Endothelial cell of umbilical vein (primary cell): ENCODE data around the gene UBE2E2. TPM values are rescaled to one million over a fixed set of nuclear protein-coding genes. Genes with fewer than 3 reads are reported as not detected.

Experiments used
- BruUV-seq: library from RNA; stranded (reverse); fragments of 400-500 nt; replicated peaks from 2 replicates; lab custom pipeline; 2021; lab: Mats Ljungman, UMichigan
- CTCF ChIA-PET: fragments of 300-600, 350-600 bp; sonication (Branson Sonifier 250); formaldehyde crosslinking; loops from one replicate; lab custom pipeline; 2021; ENCODE audit warnings: antibody characterized with exemption, inconsistent platforms; lab: Charles Lee
- POLR2A ChIA-PET: fragments of 300-600, 350-600 bp; sonication (Branson Sonifier 250); formaldehyde crosslinking; loops from one replicate; lab custom pipeline; 2021; ENCODE audit warnings: antibody characterized with exemption, inconsistent platforms; lab: Charles Lee
- DNase-seq: peaks from one replicate; pipeline ENCODE4 v3.0.0-alpha.2; 2011; ENCODE audit warnings: low read depth, low spot score
- FAIRE-seq: peaks from 2 replicates; lab custom pipeline; 2011; peaks lifted over from hg19 to GRCh38; lab: Jason Lieb, UNC
- H2AFZ ChIP-seq: 2 replicates; pipeline ENCODE4 v1.6.0; 2012; ENCODE audit warnings: low read depth, low read length, control low read depth, inconsistent platforms
- H3K27ac ChIP-seq: 2 replicates; pipeline ENCODE4 v1.5.1; 2011; ENCODE audit warnings: low read depth, mild to moderate bottlenecking, control low read depth, low read length, moderate library complexity; ENCODE audit not compliant: insufficient read depth
- H3K27me3 ChIP-seq, 2 experiments: 2 replicates each; pipeline versions ENCODE4 v1.6.0 to v1.6.1; 2011; ENCODE audit warnings: low read length in 2 of 2, mixed read lengths in 1 of 2; ENCODE audit not compliant: control insufficient read depth in 2 of 2, insufficient read depth in 2 of 2
- H3K36me3 ChIP-seq, 2 experiments: 2 replicates in 1 of 2; 3 replicates in 1 of 2; pipeline ENCODE4 v1.5.1; 2011; ENCODE audit warnings: low read length in 2 of 2, mild to moderate bottlenecking in 1 of 2, moderate library complexity in 1 of 2; ENCODE audit not compliant: control insufficient read depth in 2 of 2, insufficient read depth in 2 of 2; ENCODE audit errors: extremely low read depth in 1 of 2
- H3K4me1 ChIP-seq: 3 replicates; pipeline ENCODE4 v1.5.1; 2011; ENCODE audit warnings: mild to moderate bottlenecking, low read length; ENCODE audit not compliant: control insufficient read depth, insufficient read depth; ENCODE audit errors: extremely low read depth
- H3K4me2 ChIP-seq: 2 replicates; pipeline ENCODE4 v1.6.1; 2011; ENCODE audit warnings: low read length, control low read depth, mixed read lengths; ENCODE audit not compliant: insufficient read depth
- H3K4me3 ChIP-seq, 3 experiments: fragments of 200-600 bp in 1 of 3; sonication (generic), shearing (Covaris generic) in 1 of 3; replicated peaks in 1 of 3; 2 replicates each; pipeline ENCODE4 v1.5.1; 2011 to 2016; ENCODE audit warnings: control low read depth in 3 of 3, low read length in 3 of 3, mild to moderate bottlenecking in 2 of 3, inconsistent platforms in 1 of 3, low read depth in 1 of 3, moderate library complexity in 1 of 3; ENCODE audit not compliant: insufficient read depth in 1 of 3
- H3K79me2 ChIP-seq: 2 replicates; pipeline ENCODE4 v1.6.0; 2012; ENCODE audit warnings: low read length, inconsistent platforms; ENCODE audit not compliant: control insufficient read depth, insufficient read depth
- H3K9ac ChIP-seq: replicated peaks from 2 replicates; pipeline ENCODE3; 2011; ENCODE audit warnings: low read length, control low read depth; ENCODE audit not compliant: insufficient read depth; ENCODE audit errors: extremely low read depth
- H3K9me1 ChIP-seq: replicated peaks from 3 replicates; pipeline ENCODE4 v1.6.0; 2011; ENCODE audit warnings: mild to moderate bottlenecking, low read length; ENCODE audit not compliant: control insufficient read depth, insufficient read depth; ENCODE audit errors: extremely low read depth
- H3K9me3 ChIP-seq: replicated peaks from 2 replicates; pipeline ENCODE4 v1.5.1; 2012; ENCODE audit warnings: low read length, inconsistent platforms; ENCODE audit not compliant: control insufficient read depth, insufficient read depth
- H4K20me1 ChIP-seq: replicated peaks from 2 replicates; pipeline ENCODE3; 2011; ENCODE audit warnings: mild to moderate bottlenecking, low read length; ENCODE audit not compliant: control insufficient read depth, insufficient read depth; ENCODE audit errors: extremely low read depth
- CTCF ChIP-seq, 2 donors: IDR thresholded peaks; 1 replicate in 1 of 2; 2 replicates in 1 of 2; pipeline ENCODE4 v1.5.1; 2011; ENCODE audit warnings: low read length in 2 of 2, mild to moderate bottlenecking in 2 of 2, moderate library complexity in 2 of 2, control low read depth in 1 of 2, inconsistent platforms in 1 of 2, low read depth in 1 of 2; ENCODE audit not compliant: insufficient read depth in 1 of 2; ENCODE audit errors: extremely low read depth in 1 of 2
- EZH2 ChIP-seq: IDR thresholded peaks from 2 replicates; pipeline ENCODE4 v1.6.1; 2012; ENCODE audit warnings: borderline replicate concordance, low read depth, mild to moderate bottlenecking, moderate library complexity, low read length, inconsistent platforms; ENCODE audit not compliant: severe bottlenecking
- FOS ChIP-seq: IDR thresholded peaks from 2 replicates; pipeline ENCODE4 v1.6.1; 2011; ENCODE audit warnings: mild to moderate bottlenecking, low read length, moderate library complexity, borderline replicate concordance; ENCODE audit not compliant: insufficient read depth
- GATA2 ChIP-seq: IDR thresholded peaks from 2 replicates; pipeline ENCODE4 v1.7.0; 2011; ENCODE audit warnings: low read depth, mild to moderate bottlenecking, moderate library complexity, mixed read lengths, low read length; ENCODE audit not compliant: insufficient read length, insufficient read depth
- MAX ChIP-seq: IDR thresholded peaks from 2 replicates; pipeline ENCODE4 v1.6.1; 2011; ENCODE audit not compliant: insufficient read depth, insufficient read length
- MYC ChIP-seq: IDR thresholded peaks from one replicate; pipeline ENCODE4 v1.6.1; 2011; ENCODE audit warnings: mild to moderate bottlenecking, low read depth, low read length
- dilution Hi-C: fragments of 300-500 bp; cut with MboI; formaldehyde crosslinking; loops from one replicate; pipeline ENCODE4 v1.15.0; 2019; ENCODE audit warnings: low sequenced_read_pairs; ENCODE audit not compliant: extremely low pct_ligation_motif_present
- intact Hi-C: fragments of 100-400 bp; cut with micrococcal nuclease; formaldehyde crosslinking; loops from one replicate; pipeline ENCODE4 v1.10.0; 2022
- polyA plus RNA-seq, 4 experiments: library from polyadenylated mRNA; depleted of rRNA in 3 of 4; stranded (reverse) in 3 of 4; unstranded in 1 of 4; fragments of >200 nt; gene quantifications; 2 replicates each; pipeline versions ENCODE4 v1.2.1 to v1.2.3, GENCODE V29; 2011 to 2012; ENCODE audit warnings: missing spikeins in 1 of 4
- total RNA-seq: library from RNA; stranded (reverse); gene quantifications from 2 replicates; pipeline ENCODE4 v1.2.3, GENCODE V29; 2021

UBE2E2 gene
- total and polyA plus RNA-seq, 2 donors (not counting 3 experiments of a cell fraction or from before 2014, with no cell fraction given) = 37.0 to 45.4 TPM

- DNase-seq (no peak), FAIRE-seq (no peak)
- no peak overlapping the region for H3K9ac ChIP-seq
- no peak overlapping the region for H2AFZ ChIP-seq
- no peak overlapping the region for H3K4me2 ChIP-seq
- ChIA-PET POLR2A (no interaction called here), CTCF (no interaction called here)
- no peaks in the 10 kb centered on the region for H3K79me2 ChIP-seq
- BruUV-seq = no TSS peak
- H3K9me1 ChIP-seq = no peaks in the 10 kb centered on the region
- no peaks in the 10 kb centered on the region for H3K36me3 ChIP-seq
- TF ChIP-seq MYC (no peak), EZH2 (no peak)
- no peak overlapping the region for H3K4me3 ChIP-seq
- no peaks in the 10 kb centered on the region for H3K9me3 ChIP-seq
- intact Hi-C loops (no loop called here), dilution Hi-C loops (no loop called here)
- no peak overlapping the region for H3K27ac ChIP-seq
- H3K4me1 ChIP-seq = peaks cover 11% of the 10 kb centered on the region
- H3K27me3 ChIP-seq = peaks cover 2 to 4% of the 10 kb centered on the region in 2 experiments
- H4K20me1 ChIP-seq = no peaks in the 10 kb centered on the region
Measured at GRCh38 chr3:23161308-23161707, 41.8 kb upstream of the UBE2E2 start.

GRCh38 chr3:23161896-23162570 lies 41.1 kb upstream of the UBE2E2 start:
- ChIA-PET CTCF (no interaction called here), POLR2A (no interaction called here)

More at GRCh38 chr3:23161896-23162570, 41.1 kb upstream of the UBE2E2 start:
- dilution Hi-C loops = no loop called here
- Histone ChIP-seq H3K79me2 (no peaks in the 10 kb centered on the region), H3K9ac (no peak overlapping the region), H4K20me1 (no peaks in the 10 kb centered on the region), H2AFZ (no peak overlapping the region), H3K36me3 (no peaks in the 10 kb centered on the region), H3K4me1 (peaks cover 11% of the 10 kb centered on the region), H3K4me2 (no peak overlapping the region), H3K9me3 (no peaks in the 10 kb centered on the region), H3K4me3 (no peak overlapping the region), H3K27ac (no peak overlapping the region), H3K9me1 (no peaks in the 10 kb centered on the region), H3K27me3 (peaks cover 2 to 4% of the 10 kb centered on the region in 2 experiments)
- intact Hi-C loops = no loop called here
- BruUV-seq = no TSS peak
- DNase-seq = no peak
- TF ChIP-seq MAX (no peak), CTCF (IDR thresholded peaks at IDR 0.05; ENCODE audit: extremely low read depth in 1 of 2, insufficient read depth in 1 of 2, low read depth in 1 of 2, low read length in 2 of 2) (no peak), EZH2 (no peak), GATA2 (no peak), FOS (no peak)
- FAIRE-seq = no peak
